ENCODE measurements around the gene KLHL41.
"Not testable (repeated sequence)": the region's sequence is repeated elsewhere in the genome, so short reads cannot be mapped to it uniquely, and the experiment has no call there.

KLHL41 gene

GRCh38 chr2:169572821-169573159, 63.3 kb downstream of the KLHL41 start:
- DNase-seq (ENCODE audit: low read depth in 2 of 2): no peak

GRCh38 chr2:169573160-169573973, 63.9 kb downstream of the KLHL41 start, which contains the start of gene FASTKD1:
Gene FASTKD1 (minus strand): TSS chr2:169573865. CDS start chr2:169572029, 1,836 bp downstream.
- DNase-seq (ENCODE audit: low read depth in 2 of 2): peak; percentile 50 to 55

GRCh38 chr2:169573974-169574299, 64.4 kb downstream of the KLHL41 start:
- DNase-seq (ENCODE audit: low read depth in 2 of 2): no peak

GRCh38 chr2:169574539-169574938, 65.0 kb downstream of the KLHL41 start:
- not testable (repeated sequence) for DNase-seq (ENCODE audit: low read depth in 2 of 2)

GRCh38 chr2:169575264-169575663, 65.8 kb downstream of the KLHL41 start:
- not testable (repeated sequence) for DNase-seq (ENCODE audit: low read depth in 2 of 2)

All from fibroblast of skin of left biceps (primary cell).